HG02973 (cell line): ENCODE measurements around the gene PPM1M.
A peak's percentile ranks its signal among the peaks of the same experiment; 100 is the strongest.
"Not testable (repeated sequence)": the region's sequence is repeated elsewhere in the genome, so short reads cannot be mapped to it uniquely, and the experiment has no call there.

ENCODE experiments used
- ATAC-seq: cut with Tn5 transposase; IDR thresholded peaks from one replicate; pipeline ENCODE4 v1.9.1; 2021; ENCODE audit warnings: moderate library complexity; ENCODE audit not compliant: unreplicated experiment

PPM1M gene

GRCh38 chr3:52274781-52275180 is 29.2 kb downstream of the PPM1M start:
- not testable (repeated sequence) for ATAC-seq

- ATAC-seq, result no peak
These were observed 31.8 kb downstream of the PPM1M start for GRCh38 chr3:52277071-52277964.

GRCh38 chr3:52277972-52278509 is 32.5 kb downstream of the PPM1M start:
- peak; percentile 40 for ATAC-seq

DNA sequence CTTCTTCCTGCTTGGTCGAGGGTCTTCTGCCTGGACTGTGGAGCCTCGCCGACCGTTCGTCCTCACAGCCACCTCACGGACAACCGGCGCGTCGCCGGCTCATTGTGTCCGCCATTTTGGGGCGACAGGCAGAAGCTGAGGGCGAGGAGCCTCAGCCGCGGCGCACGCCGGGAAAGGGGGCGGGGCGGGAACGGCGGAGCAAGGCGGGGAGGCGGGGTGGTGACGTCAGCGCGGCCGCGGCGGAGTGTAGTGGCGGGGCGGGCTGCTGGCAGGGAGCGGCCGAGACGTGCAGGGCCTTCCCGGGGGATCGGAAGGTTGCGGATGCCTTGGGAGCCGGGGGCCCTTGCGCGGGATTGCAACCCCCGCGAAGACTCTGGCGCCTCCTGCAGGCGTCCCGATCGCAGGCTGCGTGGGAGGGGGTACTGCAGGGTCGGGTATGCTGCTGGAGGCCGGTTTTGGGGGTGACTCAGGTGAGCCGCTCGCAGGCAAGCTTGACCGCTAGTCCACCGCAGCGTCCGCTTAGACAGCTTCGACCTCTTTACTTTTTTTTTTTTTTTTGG is 33.0 kb downstream of the PPM1M start, which contains the start of gene WDR82:
Gene WDR82, minus strand, starts transcription at position 140 of the 560 bp plus-strand sequence. CDS start 288 bp downstream, outside the sequence.
- peak; percentile 75 for ATAC-seq

GRCh38 chr3:52279596-52279995 is 34.0 kb downstream of the PPM1M start:
- no peak for ATAC-seq

GRCh38 chr3:52280050-52280461 is 34.5 kb downstream of the PPM1M start:
- ATAC-seq, result no peak

- no peak for ATAC-seq
These were observed 36.6 kb downstream of the PPM1M start for GRCh38 chr3:52281981-52282801.

DNA sequence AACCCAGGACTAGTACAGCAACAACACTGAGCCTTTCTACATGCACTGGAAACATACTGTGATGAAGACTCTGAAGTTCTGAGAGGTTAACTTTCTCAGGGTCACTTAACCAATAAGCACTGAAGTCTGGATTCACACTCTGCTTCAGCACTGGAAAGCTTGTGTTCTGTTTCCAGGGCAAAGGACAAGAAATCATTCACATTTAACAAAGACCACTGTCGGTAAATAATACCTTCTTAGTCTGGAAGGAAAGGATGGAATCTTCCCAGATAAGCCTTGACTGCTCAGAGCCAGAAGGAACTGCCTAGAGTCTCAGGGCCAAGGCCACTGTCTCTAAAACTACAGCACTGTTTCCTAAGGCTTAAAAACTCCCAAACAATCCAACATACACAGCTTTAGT is 37.7 kb downstream of the PPM1M start:
- ATAC-seq, result no peak

DNA sequence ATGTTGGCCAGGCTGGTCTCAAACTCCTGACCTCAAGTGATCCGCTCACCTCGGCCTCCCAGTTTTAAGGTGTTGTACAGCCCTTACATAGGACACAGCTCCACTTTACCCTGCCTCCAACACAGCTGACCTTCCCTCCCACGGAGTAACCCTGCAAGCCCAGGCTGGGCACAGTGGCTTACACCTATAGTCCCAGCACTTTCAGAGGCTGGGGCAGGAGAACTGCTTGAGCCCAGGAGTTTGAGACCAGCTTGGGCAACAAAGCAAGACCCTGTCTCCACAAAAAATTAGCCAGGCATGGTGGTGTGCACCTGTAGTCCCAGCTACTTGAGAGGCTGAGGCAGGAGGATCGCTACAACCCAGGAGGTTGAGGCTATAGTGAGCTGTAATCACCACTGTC is 38.5 kb downstream of the PPM1M start:
- not testable (repeated sequence) for ATAC-seq

- no peak for ATAC-seq
These were observed 41.2 kb downstream of the PPM1M start for GRCh38 chr3:52286777-52287110.

DNA sequence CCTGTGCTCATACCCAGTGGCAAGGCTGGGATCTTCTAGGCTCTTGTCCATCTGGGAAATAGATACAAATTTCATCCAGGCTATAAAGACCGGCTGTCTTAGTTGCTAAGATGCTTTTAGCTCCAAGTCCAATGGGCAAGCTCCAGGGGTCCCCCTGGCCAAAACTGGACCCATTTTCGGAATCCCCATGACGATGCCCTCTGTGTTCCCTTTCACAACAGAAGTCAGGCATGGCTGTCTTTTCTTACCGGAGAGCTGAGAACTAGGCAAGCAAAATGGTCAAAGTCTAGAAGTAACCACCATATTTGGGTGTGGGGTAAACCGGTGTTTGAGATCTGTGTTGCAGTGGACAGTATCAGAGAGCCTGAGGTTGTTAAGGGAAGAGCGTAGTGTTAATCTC is 43.1 kb downstream of the PPM1M start:
- ATAC-seq, result no peak

DNA sequence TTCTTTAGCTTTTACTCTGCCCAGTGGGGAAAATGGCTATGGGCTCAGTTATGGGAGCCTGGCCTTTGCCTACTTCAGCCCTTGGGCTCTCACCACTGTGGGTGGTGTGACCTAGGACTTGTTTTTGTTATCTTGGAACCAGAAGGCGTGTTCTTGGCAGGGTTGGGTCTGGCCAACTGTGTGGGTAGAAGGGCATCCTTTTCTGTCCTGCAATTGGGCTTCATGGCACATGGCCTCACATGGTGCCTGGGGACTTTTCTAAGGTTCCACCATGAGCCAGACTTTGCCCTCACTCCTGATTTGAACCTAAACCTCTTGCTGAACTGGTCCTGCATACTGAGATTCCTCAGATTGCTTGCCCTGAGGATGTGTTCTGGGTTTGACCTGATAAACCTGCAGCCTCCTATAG is 43.8 kb downstream of the PPM1M start:
- no peak for ATAC-seq

- no peak for ATAC-seq
These were observed 44.4 kb downstream of the PPM1M start for GRCh38 chr3:52289747-52290595.

DNA sequence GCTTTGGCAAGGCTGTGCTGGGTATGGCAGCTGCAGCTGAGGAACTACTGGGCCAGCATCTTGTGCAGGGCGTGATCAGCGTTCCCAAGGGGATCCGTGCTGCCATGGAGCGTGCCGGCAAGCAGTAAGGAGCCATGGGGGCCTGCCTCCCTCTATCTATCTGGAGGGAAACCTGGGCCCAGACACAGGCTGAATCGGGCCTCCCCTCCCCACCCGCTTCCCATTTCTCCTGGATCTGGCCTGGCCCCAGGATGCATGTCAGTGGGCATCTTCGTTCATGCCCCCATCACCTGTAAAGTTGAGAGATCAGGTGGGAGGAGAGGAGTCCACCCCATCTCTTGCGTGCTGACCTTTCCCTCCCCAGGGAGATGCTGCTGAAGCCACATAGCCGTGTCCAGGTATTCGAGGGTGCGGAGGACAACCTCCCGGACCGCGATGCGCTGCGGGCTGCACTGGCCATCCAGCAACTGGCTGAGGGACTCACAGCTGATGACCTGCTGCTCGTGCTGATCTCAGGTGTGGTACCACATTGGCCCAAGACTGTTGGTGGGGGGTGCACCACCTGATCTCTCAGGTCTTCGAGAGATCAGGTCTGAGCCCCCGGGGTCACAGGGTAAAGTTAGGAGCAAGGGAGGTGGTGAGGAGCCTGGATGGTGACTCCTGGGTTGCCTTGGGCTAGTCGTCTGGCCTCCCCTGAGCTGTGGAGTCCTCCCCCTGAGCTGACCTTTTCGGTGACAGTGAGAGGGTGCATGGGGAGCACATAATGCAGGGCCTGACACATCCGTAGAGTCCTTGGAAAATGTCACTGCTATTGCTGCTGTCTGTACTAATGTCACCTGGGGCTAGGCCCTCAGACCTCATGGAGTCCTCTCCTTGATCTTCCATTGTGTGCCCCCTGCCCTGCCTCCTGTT is 45.3 kb downstream of the PPM1M start:
- ATAC-seq, result no peak

DNA sequence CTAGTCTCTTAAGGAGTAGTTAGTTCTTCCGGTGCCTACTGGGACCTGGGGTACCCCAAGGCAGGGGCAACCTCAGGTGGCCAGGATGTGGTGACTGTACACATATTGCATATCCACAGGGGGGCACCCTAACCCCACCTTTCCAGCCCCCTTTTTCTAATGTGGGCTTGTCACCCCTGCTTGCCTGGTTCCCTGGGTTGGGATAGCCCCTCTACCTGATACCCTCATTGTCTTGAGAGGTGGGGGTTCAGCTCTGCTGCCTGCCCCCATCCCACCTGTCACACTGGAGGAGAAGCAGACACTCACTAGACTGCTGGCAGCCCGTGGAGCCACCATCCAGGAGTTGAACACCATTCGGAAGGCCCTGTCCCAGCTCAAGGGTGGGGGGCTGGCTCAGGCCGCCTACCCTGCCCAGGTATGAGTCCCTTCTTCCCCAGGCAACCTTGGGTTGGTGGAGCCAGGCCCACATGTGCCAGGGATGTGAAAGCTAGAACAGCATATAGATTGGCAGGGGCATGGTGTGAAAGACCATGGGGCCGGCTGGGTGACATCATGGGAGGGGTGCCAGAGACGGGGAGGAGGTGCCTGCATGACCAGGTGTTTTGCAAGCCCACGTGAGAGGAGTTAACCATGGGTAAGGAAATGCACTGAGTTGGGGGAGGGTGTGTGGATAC is 46.1 kb downstream of the PPM1M start:
- ATAC-seq, result no peak

DNA sequence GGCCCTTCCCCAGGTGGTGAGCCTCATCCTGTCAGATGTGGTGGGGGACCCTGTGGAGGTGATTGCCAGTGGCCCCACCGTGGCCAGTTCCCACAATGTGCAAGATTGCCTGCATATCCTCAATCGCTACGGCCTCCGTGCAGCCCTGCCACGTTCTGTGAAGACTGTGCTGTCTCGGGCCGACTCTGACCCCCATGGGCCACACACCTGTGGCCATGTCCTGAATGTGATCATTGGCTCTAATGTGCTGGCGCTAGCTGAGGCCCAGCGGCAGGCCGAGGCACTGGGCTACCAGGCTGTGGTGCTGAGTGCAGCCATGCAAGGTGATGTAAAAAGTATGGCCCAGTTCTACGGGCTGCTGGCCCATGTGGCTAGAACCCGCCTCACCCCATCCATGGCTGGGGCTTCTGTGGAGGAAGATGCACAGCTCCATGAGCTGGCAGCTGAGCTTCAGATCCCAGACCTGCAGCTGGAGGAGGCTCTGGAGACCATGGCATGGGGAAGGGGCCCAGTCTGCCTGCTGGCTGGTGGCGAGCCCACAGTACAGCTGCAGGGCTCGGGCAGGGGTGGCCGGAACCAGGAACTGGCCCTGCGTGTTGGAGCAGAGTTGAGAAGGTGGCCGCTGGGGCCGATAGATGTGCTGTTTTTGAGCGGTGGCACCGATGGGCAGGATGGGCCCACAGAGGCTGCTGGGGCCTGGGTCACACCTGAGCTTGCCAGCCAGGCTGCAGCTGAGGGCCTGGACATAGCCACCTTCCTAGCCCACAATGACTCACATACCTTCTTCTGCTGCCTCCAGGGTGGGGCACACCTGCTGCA is 46.9 kb downstream of the PPM1M start:
- no peak for ATAC-seq

- no peak for ATAC-seq
These were observed 48.1 kb downstream of the PPM1M start for GRCh38 chr3:52293491-52294319.
